HUES64 (cell line): ENCODE data around the gene CHST14.

ENCODE experiments used
- H3K27ac ChIP-seq: 2 replicates; pipeline ENCODE4 v1.7.0; 2013; ENCODE audit warnings: low read depth, low read length, inconsistent platforms
- H3K27me3 ChIP-seq: 2 replicates; pipeline ENCODE4 v1.6.1; 2013; ENCODE audit warnings: mild to moderate bottlenecking, low read length; ENCODE audit not compliant: insufficient read depth
- H3K36me3 ChIP-seq: 2 replicates; pipeline ENCODE4 v1.6.1; 2013; ENCODE audit warnings: mild to moderate bottlenecking, low read length; ENCODE audit not compliant: insufficient read depth
- H3K4me1 ChIP-seq: 2 replicates; pipeline ENCODE4 v1.6.1; 2013; ENCODE audit warnings: mild to moderate bottlenecking, low read length, moderate library complexity; ENCODE audit not compliant: insufficient read depth
- H3K4me3 ChIP-seq: 2 replicates; pipeline ENCODE4 v1.5.1; 2013; ENCODE audit warnings: mild to moderate bottlenecking, low read length, moderate library complexity
- H3K9ac ChIP-seq: 2 replicates; pipeline ENCODE4 v1.6.1; 2013; ENCODE audit warnings: mild to moderate bottlenecking, low read depth, low read length
- H3K9me3 ChIP-seq: 2 replicates; pipeline ENCODE4 v1.6.1; 2013; ENCODE audit warnings: low read depth, low read length; ENCODE audit not compliant: insufficient read depth
- WGBS: fragments of 150-250, 120-280 bp; methylation state at CpG from one replicate; pipeline ENCODE4 v1.1.7; 2013; ENCODE audit warnings: missing lambda C conversion rate; 5-methylcytosine and 5-hydroxymethylcytosine counted together

Gene CHST14

DNA sequence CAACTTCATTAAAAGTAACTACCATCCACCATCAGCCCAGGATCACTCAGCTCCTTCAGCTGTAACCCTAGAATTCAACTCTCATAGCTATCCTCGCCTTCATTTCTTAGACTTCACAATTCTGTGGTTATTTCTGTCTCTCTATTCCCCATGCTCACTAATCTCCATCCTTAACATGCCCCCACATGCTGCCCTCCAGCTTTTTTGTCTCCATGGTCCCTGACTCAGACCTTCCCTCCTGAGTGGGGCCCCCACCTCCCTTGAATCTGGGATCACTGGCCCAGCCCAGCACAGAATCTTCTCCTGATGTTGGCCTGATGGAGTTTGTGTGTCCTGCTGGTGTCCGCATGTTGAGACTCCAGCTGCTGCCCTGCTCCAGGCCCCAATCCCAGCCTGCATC is 41.7 kb downstream of the CHST14 start:
- no peaks in the 10 kb centered on the region for H3K36me3 ChIP-seq
- H3K9ac ChIP-seq = no peak overlapping the region
- no peak overlapping the region for H3K27ac ChIP-seq
- H3K4me3 ChIP-seq = no peak overlapping the region
- H3K9me3 ChIP-seq = no peaks in the 10 kb centered on the region
- WGBS = 93% methylated on average over 2 of the region's 2 CpGs
- peaks cover 5% of the 10 kb centered on the region; the same call in 1 of the 2 replicates for H3K4me1 ChIP-seq
- H3K27me3 ChIP-seq = peaks cover 64% of the 10 kb centered on the region

DNA sequence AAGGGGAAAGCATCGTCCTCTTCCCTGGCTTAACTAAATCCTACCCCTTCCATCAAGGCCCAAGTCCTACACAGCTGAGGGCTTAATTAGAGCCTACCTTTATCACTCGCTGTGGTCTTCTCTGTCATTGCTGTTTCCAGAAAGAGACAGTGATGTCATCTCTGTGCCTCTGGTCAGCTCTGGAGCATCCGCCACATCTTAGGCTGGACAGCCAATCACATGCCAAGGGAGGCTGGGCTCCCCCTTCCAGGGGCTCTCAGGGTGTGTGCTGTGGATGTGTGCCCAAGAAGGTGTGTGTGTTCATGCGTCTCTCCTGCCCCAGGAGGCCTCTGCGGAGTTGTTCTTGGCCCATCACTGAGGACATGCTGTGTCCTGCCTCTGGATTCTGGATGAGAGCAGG is 42.8 kb downstream of the CHST14 start:
- H3K36me3 ChIP-seq = no peaks in the 10 kb centered on the region
- no peaks in the 10 kb centered on the region for H3K9me3 ChIP-seq
- 93% methylated on average over 5 of the region's 5 CpGs for WGBS

GRCh38 chr15:40516322-40516721 is 45.5 kb downstream of the CHST14 start:
- H3K36me3 ChIP-seq = no peaks in the 10 kb centered on the region
- H3K27ac ChIP-seq = no peak overlapping the region
- H3K9ac ChIP-seq = no peak overlapping the region
- no peak overlapping the region for H3K4me3 ChIP-seq
- WGBS = 92% methylated on average over 2 of the region's 2 CpGs
- H3K9me3 ChIP-seq = no peaks in the 10 kb centered on the region
- H3K27me3 ChIP-seq = peaks cover 30% of the 10 kb centered on the region
- H3K4me1 ChIP-seq = peaks cover under 1% of the 10 kb centered on the region; the same call in 1 of the 2 replicates

More for the DNA sequence above, 42.8 kb downstream of the CHST14 start:
- Histone ChIP-seq H3K4me3 (no peak overlapping the region), H3K4me1 (peaks cover 5% of the 10 kb centered on the region; the same call in 1 of the 2 replicates), H3K27me3 (peaks cover 52% of the 10 kb centered on the region), H3K9ac (no peak overlapping the region), H3K27ac (no peak overlapping the region)
